ENCODE results near the gene RAB11FIP4. TPM values are rescaled to one million over a fixed set of nuclear protein-coding genes. Genes with fewer than 3 reads are reported as not detected.

RAB11FIP4 gene
- total RNA-seq, 1 donor from 2014 or later, result 32.4 TPM

- Mint-ChIP-seq H3K4me1 (ENCODE audit: unreplicated experiment) (peaks cover 12% of the 10 kb centered on the region), H3K9me3 (no peaks in the 10 kb centered on the region), H3K4me3 (no peak overlapping the region), H3K36me3 (no peaks in the 10 kb centered on the region), H3K27ac (no peak overlapping the region), H3K27me3 (no peaks in the 10 kb centered on the region)
- TF ChIP-seq CTCF (conservative IDR thresholded peaks at IDR 0.05), result no peak
- no peak for DNase-seq (ENCODE audit: extremely low spot score, unreplicated experiment)
Measured at GRCh38 chr17:31457391-31458234, 66.1 kb downstream of the RAB11FIP4 start.

DNA sequence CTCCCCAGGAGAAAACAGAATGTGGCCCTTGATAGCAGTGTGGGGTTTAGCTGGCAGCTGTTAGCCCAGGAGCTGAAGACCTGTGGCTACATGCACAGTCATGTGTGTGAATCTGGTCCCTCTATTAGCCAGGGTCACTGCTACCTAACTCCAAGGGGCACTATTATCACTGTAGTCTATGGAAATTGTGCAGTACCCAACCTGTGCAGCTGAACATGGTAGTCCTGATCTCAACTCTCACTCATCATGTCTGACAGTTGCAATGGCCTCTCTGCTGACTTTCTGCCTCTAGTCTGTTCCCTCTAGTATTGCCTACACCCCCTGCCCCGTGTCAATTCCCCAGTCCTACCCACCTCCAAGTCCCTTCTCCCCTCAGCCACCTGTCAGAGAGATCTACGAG, 67.4 kb downstream of the RAB11FIP4 start:
- Mint-ChIP-seq H3K9me3 (no peaks in the 10 kb centered on the region), H3K27me3 (no peaks in the 10 kb centered on the region), H3K4me1 (ENCODE audit: unreplicated experiment) (peaks cover 10% of the 10 kb centered on the region), H3K4me3 (no peak overlapping the region), H3K36me3 (no peaks in the 10 kb centered on the region), H3K27ac (no peak overlapping the region)
- DNase-seq (ENCODE audit: extremely low spot score, unreplicated experiment), result no peak
- TF ChIP-seq CTCF (conservative IDR thresholded peaks at IDR 0.05), result no peak

DNA sequence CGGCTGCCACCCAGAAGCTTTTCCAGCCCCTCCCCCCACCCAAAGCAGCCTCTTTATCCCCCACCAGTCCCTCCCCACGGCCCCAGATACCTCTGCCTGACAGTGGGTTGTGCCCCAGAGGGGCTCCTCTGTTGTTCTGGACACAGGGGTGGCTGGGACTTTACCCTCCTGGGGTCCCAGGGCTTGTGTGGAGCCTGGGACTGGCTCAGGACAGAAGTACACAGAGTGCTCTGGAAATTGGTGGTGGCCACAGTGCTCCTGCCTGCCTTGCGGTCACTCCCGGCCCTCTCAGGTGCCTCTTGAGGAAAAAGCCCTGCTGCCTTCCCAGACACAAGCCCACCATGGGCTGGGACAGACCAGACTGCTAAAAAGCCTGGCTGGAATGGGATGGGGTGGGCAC, 68.2 kb downstream of the RAB11FIP4 start:
- H3K27ac Mint-ChIP-seq, result no peak overlapping the region
- TF ChIP-seq CTCF (conservative IDR thresholded peaks at IDR 0.05), result no peak
- no peaks in the 10 kb centered on the region for H3K9me3 Mint-ChIP-seq
- no peaks in the 10 kb centered on the region for H3K36me3 Mint-ChIP-seq
- peaks cover 10% of the 10 kb centered on the region for H3K4me1 Mint-ChIP-seq (ENCODE audit: unreplicated experiment)
- DNase-seq (ENCODE audit: extremely low spot score, unreplicated experiment), result no peak
- H3K4me3 Mint-ChIP-seq, result no peak overlapping the region
- no peaks in the 10 kb centered on the region for H3K27me3 Mint-ChIP-seq

- no peaks in the 10 kb centered on the region for H3K9me3 Mint-ChIP-seq
- no peaks in the 10 kb centered on the region for H3K27me3 Mint-ChIP-seq
- H3K4me1 Mint-ChIP-seq (ENCODE audit: unreplicated experiment), result peaks cover 10% of the 10 kb centered on the region
- H3K36me3 Mint-ChIP-seq, result no peaks in the 10 kb centered on the region
- no peak for TF ChIP-seq CTCF (conservative IDR thresholded peaks at IDR 0.05)
- H3K4me3 Mint-ChIP-seq, result no peak overlapping the region
- no peak for DNase-seq (ENCODE audit: extremely low spot score, unreplicated experiment)
- no peak overlapping the region for H3K27ac Mint-ChIP-seq
Measured at GRCh38 chr17:31460226-31460721, 68.8 kb downstream of the RAB11FIP4 start.

DNA sequence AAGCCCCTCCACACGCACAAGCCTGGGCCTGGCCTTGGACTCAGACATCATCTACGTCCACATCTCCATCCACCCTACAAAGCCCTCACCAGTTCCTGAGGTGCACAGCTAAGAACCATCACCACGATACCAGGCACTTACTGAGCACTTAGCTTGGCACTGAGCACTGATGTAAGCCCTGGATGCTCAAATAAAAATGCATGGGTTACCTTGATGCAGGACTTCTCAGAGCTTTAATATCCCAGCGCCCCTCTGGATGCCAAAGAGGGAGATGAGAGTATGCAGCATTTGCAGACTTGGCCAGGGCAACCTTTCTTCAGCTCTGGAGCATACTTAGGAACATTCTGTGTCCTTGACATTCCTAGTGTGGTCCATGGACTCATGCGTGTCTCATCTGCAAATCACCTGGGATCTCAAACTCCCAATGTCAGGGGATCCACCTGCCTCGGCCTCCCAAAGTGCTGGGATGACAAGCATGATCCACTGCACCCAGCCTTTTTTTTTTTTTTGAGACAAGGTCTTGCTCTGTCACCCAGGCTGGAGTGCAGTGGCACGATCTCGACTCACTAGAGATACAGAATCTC, 69.8 kb downstream of the RAB11FIP4 start:
- no peak overlapping the region for H3K4me3 Mint-ChIP-seq
- H3K4me1 Mint-ChIP-seq (ENCODE audit: unreplicated experiment), result peaks cover 7% of the 10 kb centered on the region
- no peak overlapping the region for H3K27ac Mint-ChIP-seq
- no peaks in the 10 kb centered on the region for H3K36me3 Mint-ChIP-seq
- H3K27me3 Mint-ChIP-seq, result no peaks in the 10 kb centered on the region
- no peak for TF ChIP-seq CTCF (conservative IDR thresholded peaks at IDR 0.05)
- no peaks in the 10 kb centered on the region for H3K9me3 Mint-ChIP-seq
- no peak for DNase-seq (ENCODE audit: extremely low spot score, unreplicated experiment)
